ENCODE data around the gene VAV3.

DNA sequence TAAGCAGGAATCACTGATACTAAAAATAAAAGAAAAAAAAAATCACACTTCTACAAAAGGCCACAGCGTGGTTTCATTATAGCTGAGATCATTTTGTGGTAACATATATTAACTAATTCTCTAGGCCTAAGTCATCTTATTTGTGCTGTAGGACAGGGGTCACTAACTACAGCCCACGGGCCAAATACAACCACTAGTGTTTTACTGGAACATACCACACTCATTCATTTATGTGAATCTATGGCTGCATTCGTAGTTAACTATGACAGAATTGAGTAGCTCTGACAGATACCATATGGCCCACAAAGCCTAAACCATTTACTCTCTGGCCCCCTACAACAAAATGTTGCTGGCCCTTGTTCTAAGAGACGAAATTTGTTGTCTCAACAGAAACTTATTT, 224.4 kb downstream of the VAV3 start:
- no peak for TF ChIP-seq POLR2A (IDR thresholded peaks at IDR 0.05)
- TF ChIP-seq CTCF (IDR thresholded peaks at IDR 0.05) = no peak

Measured in heart left ventricle (tissue), 13 donors.